ENCODE results near the gene KLHL18.
A peak's percentile ranks its signal among the peaks of the same experiment; 100 is the strongest.

KLHL18 gene

DNA sequence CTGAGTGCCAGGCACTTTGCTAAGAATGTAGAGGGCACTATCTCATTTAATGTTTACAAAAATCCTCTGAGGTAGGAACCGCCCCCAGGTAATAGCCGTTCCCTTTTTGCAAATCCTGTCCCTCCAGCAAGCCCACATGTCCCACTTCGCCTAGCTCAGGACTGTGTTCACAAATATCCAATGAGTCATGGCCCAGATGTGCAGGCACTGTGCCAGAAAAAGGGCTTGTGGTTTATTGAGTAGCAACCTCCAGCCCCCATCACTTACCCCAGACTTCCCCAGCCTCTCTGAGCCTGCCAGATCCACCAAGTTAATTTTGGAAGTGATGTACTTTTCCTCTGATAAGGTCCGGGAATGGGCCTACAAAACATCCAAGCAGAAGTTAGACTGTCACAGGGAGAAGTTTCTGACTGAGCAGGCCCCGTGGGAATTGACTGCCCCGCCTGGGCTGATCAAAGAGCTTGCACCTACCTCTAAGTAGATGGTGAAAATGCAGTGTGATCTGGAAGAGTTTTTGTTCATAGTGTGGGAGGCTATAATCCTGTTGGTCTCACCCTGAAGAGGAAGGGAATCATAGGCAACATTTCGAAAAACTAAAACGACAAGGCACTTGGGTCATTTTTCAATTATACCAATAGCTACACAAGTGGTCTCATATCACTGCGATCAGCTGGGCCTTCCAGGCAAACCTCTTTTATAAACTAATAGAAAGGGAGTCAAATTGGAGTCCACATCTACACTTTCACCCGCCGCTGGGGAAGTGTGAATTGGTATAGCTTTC, 15.8 kb upstream of the KLHL18 start:
- no peaks in the 10 kb centered on the region for H3K27me3 ChIP-seq (replicated peaks; ENCODE audit: control insufficient read depth, insufficient read depth, low read length)
- TF ChIP-seq, protein P1, sequence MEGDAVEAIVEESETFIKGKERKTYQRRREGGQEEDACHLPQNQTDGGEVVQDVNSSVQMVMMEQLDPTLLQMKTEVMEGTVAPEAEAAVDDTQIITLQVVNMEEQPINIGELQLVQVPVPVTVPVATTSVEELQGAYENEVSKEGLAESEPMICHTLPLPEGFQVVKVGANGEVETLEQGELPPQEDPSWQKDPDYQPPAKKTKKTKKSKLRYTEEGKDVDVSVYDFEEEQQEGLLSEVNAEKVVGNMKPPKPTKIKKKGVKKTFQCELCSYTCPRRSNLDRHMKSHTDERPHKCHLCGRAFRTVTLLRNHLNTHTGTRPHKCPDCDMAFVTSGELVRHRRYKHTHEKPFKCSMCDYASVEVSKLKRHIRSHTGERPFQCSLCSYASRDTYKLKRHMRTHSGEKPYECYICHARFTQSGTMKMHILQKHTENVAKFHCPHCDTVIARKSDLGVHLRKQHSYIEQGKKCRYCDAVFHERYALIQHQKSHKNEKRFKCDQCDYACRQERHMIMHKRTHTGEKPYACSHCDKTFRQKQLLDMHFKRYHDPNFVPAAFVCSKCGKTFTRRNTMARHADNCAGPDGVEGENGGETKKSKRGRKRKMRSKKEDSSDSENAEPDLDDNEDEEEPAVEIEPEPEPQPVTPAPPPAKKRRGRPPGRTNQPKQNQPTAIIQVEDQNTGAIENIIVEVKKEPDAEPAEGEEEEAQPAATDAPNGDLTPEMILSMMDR (IDR thresholded peaks at IDR 0.05; ENCODE audit: insufficient read depth, low read length, poor library complexity, severe bottlenecking), result no peak
- peak; percentile 48 for DNase-seq (ENCODE audit: extremely low read depth, insufficient read length)

GRCh38 chr3:47267490-47267824, 15.3 kb upstream of the KLHL18 start:
- TF ChIP-seq, protein P1 (IDR thresholded peaks at IDR 0.05; ENCODE audit: insufficient read depth, low read length, poor library complexity, severe bottlenecking), result no peak
- Histone ChIP-seq H3K36me3 (ENCODE audit: control insufficient read depth, insufficient read depth, low read length) (no peaks in the 10 kb centered on the region), H3K27me3 (replicated peaks; ENCODE audit: control insufficient read depth, insufficient read depth, low read length) (no peaks in the 10 kb centered on the region), H3K4me3 (replicated peaks; ENCODE audit: low read depth, low read length) (no peak overlapping the region)
- no peak for DNase-seq (ENCODE audit: extremely low read depth, insufficient read length)

More for the DNA sequence above, 15.8 kb upstream of the KLHL18 start:
- H3K4me3 ChIP-seq (replicated peaks; ENCODE audit: low read depth, low read length), result no peak overlapping the region
- no peaks in the 10 kb centered on the region for H3K36me3 ChIP-seq (ENCODE audit: control insufficient read depth, insufficient read depth, low read length)

DNA sequence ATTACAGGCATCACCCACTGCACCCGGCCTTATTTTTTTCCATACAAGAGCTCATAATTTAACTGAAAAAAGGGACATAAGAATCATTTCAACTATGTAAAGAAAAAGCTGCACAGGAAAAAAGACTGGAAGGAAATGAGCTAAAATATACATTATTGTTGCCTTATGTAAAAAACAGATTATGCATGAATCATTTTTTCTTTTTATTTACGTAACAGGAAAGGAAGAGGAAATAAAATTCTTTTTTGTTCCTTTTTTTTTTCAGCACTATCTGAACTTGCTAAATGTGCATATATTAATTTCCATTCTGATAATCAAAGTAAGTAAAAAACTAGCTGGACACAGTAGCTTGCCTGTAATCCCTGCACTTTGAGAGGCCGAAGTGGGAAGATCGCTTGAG, 12.2 kb upstream of the KLHL18 start:
- DNase-seq (ENCODE audit: extremely low read depth, insufficient read length), result no peak
- Histone ChIP-seq H3K27me3 (replicated peaks; ENCODE audit: control insufficient read depth, insufficient read depth, low read length) (no peaks in the 10 kb centered on the region), H3K36me3 (ENCODE audit: control insufficient read depth, insufficient read depth, low read length) (no peaks in the 10 kb centered on the region), H3K4me3 (replicated peaks; ENCODE audit: low read depth, low read length) (no peak overlapping the region)
- TF ChIP-seq, protein P1 (IDR thresholded peaks at IDR 0.05; ENCODE audit: insufficient read depth, low read length, poor library complexity, severe bottlenecking), result no peak

DNA sequence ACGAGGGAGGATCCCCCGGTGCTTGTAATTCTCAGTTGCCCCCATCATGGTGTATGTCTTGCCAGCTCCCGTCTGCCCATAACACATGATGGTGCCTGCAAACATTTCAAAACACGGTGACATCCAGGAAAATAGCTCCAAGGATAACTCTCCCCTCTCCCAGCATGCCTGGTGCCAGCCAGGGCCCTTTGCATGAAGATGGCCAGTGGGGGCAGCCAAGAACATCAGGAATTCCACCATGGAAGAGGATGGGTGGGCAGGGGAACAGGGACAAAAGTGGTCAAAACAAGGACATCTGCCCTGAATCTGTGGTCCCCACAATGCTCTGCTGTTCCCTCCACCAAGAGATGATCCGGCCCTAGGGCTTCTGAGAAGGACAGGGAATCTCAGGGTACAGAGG, 9.2 kb upstream of the KLHL18 start:
- TF ChIP-seq, protein P1 (IDR thresholded peaks at IDR 0.05; ENCODE audit: insufficient read depth, low read length, poor library complexity, severe bottlenecking), result no peak
- Histone ChIP-seq H3K27me3 (replicated peaks; ENCODE audit: control insufficient read depth, insufficient read depth, low read length) (no peaks in the 10 kb centered on the region), H3K36me3 (ENCODE audit: control insufficient read depth, insufficient read depth, low read length) (no peaks in the 10 kb centered on the region), H3K4me3 (replicated peaks; ENCODE audit: low read depth, low read length) (no peak overlapping the region)
- DNase-seq (ENCODE audit: extremely low read depth, insufficient read length), result no peak

DNA sequence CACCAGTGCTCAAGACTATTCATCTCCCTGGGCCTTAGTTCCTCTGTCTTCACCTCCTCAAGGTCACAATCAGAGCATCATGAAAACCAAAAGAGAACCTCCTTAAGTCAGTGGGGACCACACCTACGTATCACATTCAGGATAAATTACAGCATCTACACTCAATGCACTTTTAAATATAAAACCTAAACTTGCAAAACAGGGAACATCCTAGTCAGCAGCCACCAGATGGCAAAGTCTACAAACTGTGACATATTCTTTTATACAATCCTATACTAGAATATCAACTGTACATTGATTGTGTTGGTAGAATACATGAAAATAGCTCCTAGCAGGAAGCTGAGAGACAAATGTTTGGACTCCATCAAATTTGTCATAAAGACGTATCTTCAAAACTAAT, 8.1 kb upstream of the KLHL18 start:
- Histone ChIP-seq H3K36me3 (ENCODE audit: control insufficient read depth, insufficient read depth, low read length) (no peaks in the 10 kb centered on the region), H3K27me3 (replicated peaks; ENCODE audit: control insufficient read depth, insufficient read depth, low read length) (no peaks in the 10 kb centered on the region), H3K4me3 (replicated peaks; ENCODE audit: low read depth, low read length) (no peak overlapping the region)
- no peak for DNase-seq (ENCODE audit: extremely low read depth, insufficient read length)
- TF ChIP-seq, protein P1 (IDR thresholded peaks at IDR 0.05; ENCODE audit: insufficient read depth, low read length, poor library complexity, severe bottlenecking), result no peak
